ENCODE data around the gene TMEM232. TPM values are rescaled to one million over a fixed set of nuclear protein-coding genes. Genes with fewer than 3 reads are reported as not detected.

Gene TMEM232
- polyA plus RNA-seq, 1 experiment = 0.12 TPM

DNA sequence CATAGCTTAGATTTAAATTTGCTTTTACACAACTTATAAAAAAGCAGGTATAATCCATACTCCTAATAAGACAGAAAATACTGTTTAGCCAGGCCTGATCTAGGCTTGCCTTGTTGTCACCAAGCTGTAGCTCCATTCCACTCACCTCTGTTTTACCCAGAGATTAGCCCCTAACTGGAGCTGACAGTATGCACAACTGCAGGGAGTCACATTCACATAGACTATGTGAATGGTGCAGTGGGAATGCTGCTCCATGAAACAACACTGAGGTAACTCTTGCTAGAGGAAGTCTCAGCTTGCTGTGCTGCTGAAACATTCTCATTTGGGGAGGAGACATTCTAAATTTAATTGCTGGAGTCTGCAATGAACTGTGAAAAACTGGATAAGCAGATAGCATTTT lies 209.1 kb downstream of the TMEM232 start:
- Histone ChIP-seq H3K4me3 (ENCODE audit: low read depth, low read length) (no peak overlapping the region), H3K36me3 (ENCODE audit: control insufficient read depth, insufficient read depth, low read length) (no peaks in the 10 kb centered on the region), H3K27me3 (ENCODE audit: control insufficient read depth, insufficient read depth, low read length) (no peaks in the 10 kb centered on the region)
- POLR2A ChIA-PET = no interaction called here
- DNase-seq (ENCODE audit: low read depth) = no peak
- CTCF ChIA-PET = no interaction called here
- TF ChIP-seq, protein P1, sequence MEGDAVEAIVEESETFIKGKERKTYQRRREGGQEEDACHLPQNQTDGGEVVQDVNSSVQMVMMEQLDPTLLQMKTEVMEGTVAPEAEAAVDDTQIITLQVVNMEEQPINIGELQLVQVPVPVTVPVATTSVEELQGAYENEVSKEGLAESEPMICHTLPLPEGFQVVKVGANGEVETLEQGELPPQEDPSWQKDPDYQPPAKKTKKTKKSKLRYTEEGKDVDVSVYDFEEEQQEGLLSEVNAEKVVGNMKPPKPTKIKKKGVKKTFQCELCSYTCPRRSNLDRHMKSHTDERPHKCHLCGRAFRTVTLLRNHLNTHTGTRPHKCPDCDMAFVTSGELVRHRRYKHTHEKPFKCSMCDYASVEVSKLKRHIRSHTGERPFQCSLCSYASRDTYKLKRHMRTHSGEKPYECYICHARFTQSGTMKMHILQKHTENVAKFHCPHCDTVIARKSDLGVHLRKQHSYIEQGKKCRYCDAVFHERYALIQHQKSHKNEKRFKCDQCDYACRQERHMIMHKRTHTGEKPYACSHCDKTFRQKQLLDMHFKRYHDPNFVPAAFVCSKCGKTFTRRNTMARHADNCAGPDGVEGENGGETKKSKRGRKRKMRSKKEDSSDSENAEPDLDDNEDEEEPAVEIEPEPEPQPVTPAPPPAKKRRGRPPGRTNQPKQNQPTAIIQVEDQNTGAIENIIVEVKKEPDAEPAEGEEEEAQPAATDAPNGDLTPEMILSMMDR (IDR thresholded peaks at IDR 0.05; ENCODE audit: insufficient read depth, low read depth, low read length) = no peak

DNA sequence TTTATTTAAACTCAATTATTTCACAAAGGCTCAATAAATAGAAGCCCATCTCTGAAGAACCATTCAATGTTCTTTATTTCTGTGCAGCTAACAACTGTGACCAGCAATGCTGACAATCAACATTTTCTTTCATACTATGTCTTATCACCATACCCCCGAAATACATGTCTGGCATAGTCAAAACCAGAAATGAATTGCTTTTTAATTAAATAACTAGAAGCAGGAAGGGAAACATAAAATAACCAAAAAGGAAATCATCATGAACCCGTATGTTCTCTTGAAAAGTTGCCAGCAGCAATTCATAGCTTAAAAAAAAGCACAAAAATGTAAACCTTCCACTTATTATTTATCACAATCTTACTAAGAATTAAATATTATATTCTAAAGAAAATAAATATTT lies 212.4 kb downstream of the TMEM232 start:
- H3K36me3 ChIP-seq (ENCODE audit: control insufficient read depth, insufficient read depth, low read length) = no peaks in the 10 kb centered on the region
- no peaks in the 10 kb centered on the region for H3K27me3 ChIP-seq (ENCODE audit: control insufficient read depth, insufficient read depth, low read length)
- ChIA-PET CTCF (no interaction called here), POLR2A (no interaction called here)
- no peak for DNase-seq (ENCODE audit: low read depth)
- TF ChIP-seq, protein P1 (IDR thresholded peaks at IDR 0.05; ENCODE audit: insufficient read depth, low read depth, low read length) = no peak
- H3K4me3 ChIP-seq (ENCODE audit: low read depth, low read length) = no peak overlapping the region

DNA sequence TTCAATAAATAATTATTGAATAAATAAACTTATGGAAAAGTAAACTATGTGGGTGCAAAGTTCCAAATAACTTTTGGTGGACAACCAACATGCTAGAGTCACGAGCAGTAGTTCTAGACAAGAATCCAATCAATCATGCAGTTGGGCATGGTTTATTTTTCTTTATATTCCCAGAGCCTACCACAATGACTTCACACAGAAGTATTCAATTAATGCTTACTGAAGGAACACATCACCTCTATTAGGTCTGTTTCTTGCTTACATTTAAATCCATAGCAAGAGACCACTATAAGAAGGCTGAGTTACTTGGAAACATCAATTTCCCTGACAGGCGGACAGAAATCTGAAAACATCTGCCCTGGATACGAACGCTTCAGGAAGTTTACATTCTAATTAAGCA lies 214.2 kb downstream of the TMEM232 start:
- POLR2A ChIA-PET = no interaction called here
- no peak overlapping the region for H3K4me3 ChIP-seq (ENCODE audit: low read depth, low read length)
- H3K27me3 ChIP-seq (ENCODE audit: control insufficient read depth, insufficient read depth, low read length) = no peaks in the 10 kb centered on the region
- CTCF ChIA-PET = no interaction called here
- no peak for DNase-seq (ENCODE audit: low read depth)
- TF ChIP-seq, protein P1 (IDR thresholded peaks at IDR 0.05; ENCODE audit: insufficient read depth, low read depth, low read length) = no peak
- no peaks in the 10 kb centered on the region for H3K36me3 ChIP-seq (ENCODE audit: control insufficient read depth, insufficient read depth, low read length)

DNA sequence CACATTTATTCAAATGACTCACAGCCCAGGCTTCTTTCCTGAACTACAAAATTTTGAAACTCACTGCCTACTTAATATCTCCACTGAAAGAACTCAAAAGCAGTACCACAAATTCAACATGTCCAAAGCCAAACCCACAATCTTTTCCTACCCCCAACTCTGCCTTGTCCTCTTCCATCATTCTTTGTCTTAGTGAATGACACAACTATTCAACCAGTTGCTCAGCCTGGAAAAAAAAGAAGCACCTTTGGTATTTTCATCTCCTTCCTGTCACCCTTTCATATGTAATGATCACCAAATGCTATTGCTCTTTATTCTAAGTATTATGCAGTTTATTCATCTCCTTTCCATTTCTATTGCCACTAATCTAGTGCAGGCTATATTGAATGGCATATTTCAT lies 216.3 kb downstream of the TMEM232 start:
- no peak for DNase-seq (ENCODE audit: low read depth)
- POLR2A ChIA-PET = no interaction called here
- TF ChIP-seq, protein P1 (IDR thresholded peaks at IDR 0.05; ENCODE audit: insufficient read depth, low read depth, low read length) = no peak

DNA sequence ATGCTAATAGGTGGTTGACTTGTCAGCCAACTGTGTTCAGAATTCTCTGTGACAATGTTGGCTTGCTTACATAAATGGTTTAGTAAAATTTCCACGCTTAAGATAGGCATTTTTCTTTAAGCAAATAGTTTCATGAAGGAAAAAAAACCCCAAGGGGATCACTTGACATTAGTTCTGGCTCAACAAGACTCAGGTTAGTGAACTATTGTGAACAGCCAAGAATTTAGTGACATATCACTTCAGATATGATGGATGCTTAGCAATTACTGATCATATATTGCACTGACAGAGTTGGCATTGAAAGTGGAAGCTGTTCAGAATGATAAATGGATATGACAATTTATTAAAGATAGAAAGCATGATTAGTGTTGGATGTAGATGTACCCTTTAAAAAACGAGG lies 218.5 kb downstream of the TMEM232 start:
- no peaks in the 10 kb centered on the region for H3K27me3 ChIP-seq (ENCODE audit: control insufficient read depth, insufficient read depth, low read length)
- ChIA-PET CTCF (no interaction called here), POLR2A (no interaction called here)
- H3K4me3 ChIP-seq (ENCODE audit: low read depth, low read length) = no peak overlapping the region
- H3K36me3 ChIP-seq (ENCODE audit: control insufficient read depth, insufficient read depth, low read length) = no peaks in the 10 kb centered on the region
- TF ChIP-seq, protein P1 (IDR thresholded peaks at IDR 0.05; ENCODE audit: insufficient read depth, low read depth, low read length) = no peak
- DNase-seq (ENCODE audit: low read depth) = no peak

More for the DNA sequence above, 216.3 kb downstream of the TMEM232 start:
- Histone ChIP-seq H3K36me3 (ENCODE audit: control insufficient read depth, insufficient read depth, low read length) (no peaks in the 10 kb centered on the region), H3K27me3 (ENCODE audit: control insufficient read depth, insufficient read depth, low read length) (no peaks in the 10 kb centered on the region), H3K4me3 (ENCODE audit: low read depth, low read length) (no peak overlapping the region)
- CTCF ChIA-PET = no interaction called here

All from BJ (cell line).